Neural cell (in vitro differentiated cells): ENCODE measurements around the gene UNC79. TPM values are rescaled to one million over a fixed set of nuclear protein-coding genes. Genes with fewer than 3 reads are reported as not detected.

ENCODE experiments used
- H2AFZ ChIP-seq: fragments of 200-600, 300-800 bp; sonication (generic), shearing (Covaris generic); 2 replicates; pipeline ENCODE4 v1.6.0; 2014; ENCODE audit warnings: low read depth, mild to moderate bottlenecking, antibody characterized with exemption, low read length, moderate library complexity
- H3F3A ChIP-seq: fragments of 200-600 bp; shearing (Covaris generic); 2 replicates; pipeline ENCODE4 v1.6.1; 2016; ENCODE audit warnings: mild to moderate bottlenecking, moderate library complexity, mixed read lengths, antibody characterized with exemption, low read length; ENCODE audit not compliant: insufficient read depth, poor library complexity, severe bottlenecking
- H3K27ac ChIP-seq: fragments of 200-600, 300-800 bp; sonication (generic), shearing (Covaris generic); 2 replicates; pipeline ENCODE4 v1.5.1; 2014; ENCODE audit warnings: mild to moderate bottlenecking, low read length, moderate library complexity
- H3K27me3 ChIP-seq: fragments of 300-800, 200-600 bp; sonication (generic), shearing (Covaris generic); 2 replicates; pipeline ENCODE4 v1.6.0; 2014; ENCODE audit warnings: mild to moderate bottlenecking, low read depth, low read length, moderate library complexity; ENCODE audit not compliant: insufficient read depth
- H3K36me3 ChIP-seq: fragments of 300-800, 200-600 bp; sonication (generic), shearing (Covaris generic); 2 replicates; pipeline ENCODE4 v1.5.1; 2014; ENCODE audit warnings: mild to moderate bottlenecking, antibody characterized with exemption, low read length, moderate library complexity; ENCODE audit not compliant: insufficient read depth
- H3K4me2 ChIP-seq: fragments of 300-800, 200-600 bp; sonication (generic), shearing (Covaris generic); 2 replicates; pipeline ENCODE4 v1.6.0; 2014; ENCODE audit warnings: mild to moderate bottlenecking, low read length
- H3K4me3 ChIP-seq: fragments of 300-800, 200-600 bp; sonication (generic), shearing (Covaris generic); 2 replicates; pipeline ENCODE4 v1.5.1; 2014; ENCODE audit warnings: mild to moderate bottlenecking, low read length, moderate library complexity
- H3K79me2 ChIP-seq: fragments of 200-600 bp; shearing (Covaris generic); replicated peaks from 2 replicates; pipeline ENCODE4 v1.6.0; 2014; ENCODE audit warnings: mild to moderate bottlenecking, low read length, moderate library complexity; ENCODE audit not compliant: insufficient read depth
- H3K9ac ChIP-seq: fragments of 300-800, 200-600 bp; sonication (generic), shearing (Covaris generic); 2 replicates; pipeline ENCODE4 v1.6.1; 2016; ENCODE audit warnings: mild to moderate bottlenecking, low read length, mixed read lengths
- H3K9me2 ChIP-seq: fragments of 200-600 bp; shearing (Covaris generic); 2 replicates; pipeline ENCODE4 v1.6.1; 2016; ENCODE audit warnings: mild to moderate bottlenecking, low read length, mixed read lengths; ENCODE audit not compliant: insufficient read depth
- H3K9me3 ChIP-seq: fragments of 200-600, 300-800 bp; sonication (generic), shearing (Covaris generic); 2 replicates; pipeline ENCODE4 v1.6.1; 2016; ENCODE audit warnings: mild to moderate bottlenecking, mixed run types, low read length, moderate library complexity, mixed read lengths
- H4K20me1 ChIP-seq: fragments of 200-600 bp; shearing (Covaris generic); 2 replicates; pipeline ENCODE4 v1.6.1; 2016; ENCODE audit warnings: mild to moderate bottlenecking, mixed run types; ENCODE audit not compliant: insufficient read depth
- EP300 ChIP-seq: fragments of 450-650 bp; conservative IDR thresholded peaks from 2 replicates; pipeline ENCODE4 v1.6.1; 2014; ENCODE audit warnings: antibody characterized with exemption, mild to moderate bottlenecking, moderate library complexity; ENCODE audit not compliant: poor library complexity, severe bottlenecking
- EZH2 ChIP-seq: fragments of 200-600, 300-800 bp; shearing (Covaris generic), sonication (generic); IDR thresholded peaks from 2 replicates; pipeline ENCODE4 v1.6.1; 2014; ENCODE audit warnings: antibody characterized with exemption, low read length, borderline replicate concordance, mild to moderate bottlenecking; ENCODE audit not compliant: insufficient read depth, poor library complexity, severe bottlenecking
- MXI1 ChIP-seq: fragments of 450-650 bp; conservative IDR thresholded peaks from 2 replicates; pipeline ENCODE4 v1.6.1; 2014; ENCODE audit warnings: antibody characterized with exemption, mild to moderate bottlenecking; ENCODE audit not compliant: poor library complexity, severe bottlenecking
- POLR2AphosphoS5 ChIP-seq: IDR thresholded peaks from 2 replicates; pipeline ENCODE4 v1.6.1; 2012
- RAD21 ChIP-seq: fragments of 450-650 bp; conservative IDR thresholded peaks from 2 replicates; pipeline ENCODE4 v1.6.1; 2014; ENCODE audit warnings: antibody characterized with exemption, mild to moderate bottlenecking, moderate library complexity
- SMC3 ChIP-seq: fragments of 450-650 bp; conservative IDR thresholded peaks from 2 replicates; pipeline ENCODE4 v1.6.1; 2014; ENCODE audit warnings: antibody characterized with exemption, mild to moderate bottlenecking, moderate library complexity; ENCODE audit not compliant: poor library complexity
- TAF1 ChIP-seq: IDR thresholded peaks from 2 replicates; pipeline ENCODE4 v1.6.1; 2012; ENCODE audit warnings: low read depth
- polyA plus RNA-seq: library from polyadenylated mRNA; depleted of rRNA; stranded (reverse); fragments of >200 nt; gene quantifications from 2 replicates; pipeline ENCODE4 v1.2.3, GENCODE V29; 2014
- TF ChIP-seq, protein P1 (sequence below): fragments of 450-650 bp; IDR thresholded peaks from 2 replicates; pipeline ENCODE4 v1.5.1; 2014; ENCODE audit warnings: antibody characterized with exemption, mild to moderate bottlenecking, moderate library complexity; ENCODE audit not compliant: poor library complexity, severe bottlenecking
- TF ChIP-seq, protein P2 (sequence below): IDR thresholded peaks from 2 replicates; pipeline ENCODE4 v1.6.1; 2012; ENCODE audit warnings: borderline replicate concordance

Gene UNC79
- polyA plus RNA-seq, 1 donor from 2014 or later: 22.6 TPM

DNA sequence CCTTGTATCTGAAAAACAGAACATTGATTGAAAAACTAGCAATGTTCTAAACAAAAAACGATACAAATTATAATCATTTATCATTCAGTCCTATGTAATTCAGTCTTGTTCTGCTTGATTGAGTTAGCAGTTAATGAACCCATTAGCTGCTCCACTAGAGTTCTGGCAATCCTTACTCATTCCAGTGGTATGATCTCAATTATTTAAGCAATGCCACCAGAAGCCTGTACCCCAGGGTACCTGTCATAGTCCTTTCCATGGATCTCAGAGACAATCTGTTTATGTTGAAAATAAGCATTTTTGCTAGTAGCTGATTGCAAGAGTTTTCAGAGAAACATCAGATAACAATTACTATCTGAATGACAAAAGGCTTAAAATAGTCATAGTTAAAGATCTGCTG lies 115.9 kb downstream of the UNC79 start:
- no peak overlapping the region for H3K27ac ChIP-seq
- no peaks in the 10 kb centered on the region for H3K27me3 ChIP-seq
- H3K4me3 ChIP-seq: no peak overlapping the region
- TF ChIP-seq, protein P1, sequence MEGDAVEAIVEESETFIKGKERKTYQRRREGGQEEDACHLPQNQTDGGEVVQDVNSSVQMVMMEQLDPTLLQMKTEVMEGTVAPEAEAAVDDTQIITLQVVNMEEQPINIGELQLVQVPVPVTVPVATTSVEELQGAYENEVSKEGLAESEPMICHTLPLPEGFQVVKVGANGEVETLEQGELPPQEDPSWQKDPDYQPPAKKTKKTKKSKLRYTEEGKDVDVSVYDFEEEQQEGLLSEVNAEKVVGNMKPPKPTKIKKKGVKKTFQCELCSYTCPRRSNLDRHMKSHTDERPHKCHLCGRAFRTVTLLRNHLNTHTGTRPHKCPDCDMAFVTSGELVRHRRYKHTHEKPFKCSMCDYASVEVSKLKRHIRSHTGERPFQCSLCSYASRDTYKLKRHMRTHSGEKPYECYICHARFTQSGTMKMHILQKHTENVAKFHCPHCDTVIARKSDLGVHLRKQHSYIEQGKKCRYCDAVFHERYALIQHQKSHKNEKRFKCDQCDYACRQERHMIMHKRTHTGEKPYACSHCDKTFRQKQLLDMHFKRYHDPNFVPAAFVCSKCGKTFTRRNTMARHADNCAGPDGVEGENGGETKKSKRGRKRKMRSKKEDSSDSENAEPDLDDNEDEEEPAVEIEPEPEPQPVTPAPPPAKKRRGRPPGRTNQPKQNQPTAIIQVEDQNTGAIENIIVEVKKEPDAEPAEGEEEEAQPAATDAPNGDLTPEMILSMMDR: no peak
- no peak for TF ChIP-seq POLR2AphosphoS5
- TF ChIP-seq, protein P2, sequence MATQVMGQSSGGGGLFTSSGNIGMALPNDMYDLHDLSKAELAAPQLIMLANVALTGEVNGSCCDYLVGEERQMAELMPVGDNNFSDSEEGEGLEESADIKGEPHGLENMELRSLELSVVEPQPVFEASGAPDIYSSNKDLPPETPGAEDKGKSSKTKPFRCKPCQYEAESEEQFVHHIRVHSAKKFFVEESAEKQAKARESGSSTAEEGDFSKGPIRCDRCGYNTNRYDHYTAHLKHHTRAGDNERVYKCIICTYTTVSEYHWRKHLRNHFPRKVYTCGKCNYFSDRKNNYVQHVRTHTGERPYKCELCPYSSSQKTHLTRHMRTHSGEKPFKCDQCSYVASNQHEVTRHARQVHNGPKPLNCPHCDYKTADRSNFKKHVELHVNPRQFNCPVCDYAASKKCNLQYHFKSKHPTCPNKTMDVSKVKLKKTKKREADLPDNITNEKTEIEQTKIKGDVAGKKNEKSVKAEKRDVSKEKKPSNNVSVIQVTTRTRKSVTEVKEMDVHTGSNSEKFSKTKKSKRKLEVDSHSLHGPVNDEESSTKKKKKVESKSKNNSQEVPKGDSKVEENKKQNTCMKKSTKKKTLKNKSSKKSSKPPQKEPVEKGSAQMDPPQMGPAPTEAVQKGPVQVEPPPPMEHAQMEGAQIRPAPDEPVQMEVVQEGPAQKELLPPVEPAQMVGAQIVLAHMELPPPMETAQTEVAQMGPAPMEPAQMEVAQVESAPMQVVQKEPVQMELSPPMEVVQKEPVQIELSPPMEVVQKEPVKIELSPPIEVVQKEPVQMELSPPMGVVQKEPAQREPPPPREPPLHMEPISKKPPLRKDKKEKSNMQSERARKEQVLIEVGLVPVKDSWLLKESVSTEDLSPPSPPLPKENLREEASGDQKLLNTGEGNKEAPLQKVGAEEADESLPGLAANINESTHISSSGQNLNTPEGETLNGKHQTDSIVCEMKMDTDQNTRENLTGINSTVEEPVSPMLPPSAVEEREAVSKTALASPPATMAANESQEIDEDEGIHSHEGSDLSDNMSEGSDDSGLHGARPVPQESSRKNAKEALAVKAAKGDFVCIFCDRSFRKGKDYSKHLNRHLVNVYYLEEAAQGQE: no peak
- TF ChIP-seq TAF1: no peak
- no peak for TF ChIP-seq EZH2
- no peak for TF ChIP-seq EP300
- TF ChIP-seq MXI1: no peak
- no peak for TF ChIP-seq RAD21
- no peak for TF ChIP-seq SMC3
- H3K4me2 ChIP-seq: no peak overlapping the region
- H3K9ac ChIP-seq: no peak overlapping the region
- no peaks in the 10 kb centered on the region for H3K9me3 ChIP-seq
- H2AFZ ChIP-seq: no peak overlapping the region
- no peaks in the 10 kb centered on the region for H4K20me1 ChIP-seq
- peaks cover 5% of the 10 kb centered on the region for H3K36me3 ChIP-seq
- no peaks in the 10 kb centered on the region for H3K9me2 ChIP-seq
- no peaks in the 10 kb centered on the region for H3F3A ChIP-seq
- no peaks in the 10 kb centered on the region for H3K79me2 ChIP-seq

DNA sequence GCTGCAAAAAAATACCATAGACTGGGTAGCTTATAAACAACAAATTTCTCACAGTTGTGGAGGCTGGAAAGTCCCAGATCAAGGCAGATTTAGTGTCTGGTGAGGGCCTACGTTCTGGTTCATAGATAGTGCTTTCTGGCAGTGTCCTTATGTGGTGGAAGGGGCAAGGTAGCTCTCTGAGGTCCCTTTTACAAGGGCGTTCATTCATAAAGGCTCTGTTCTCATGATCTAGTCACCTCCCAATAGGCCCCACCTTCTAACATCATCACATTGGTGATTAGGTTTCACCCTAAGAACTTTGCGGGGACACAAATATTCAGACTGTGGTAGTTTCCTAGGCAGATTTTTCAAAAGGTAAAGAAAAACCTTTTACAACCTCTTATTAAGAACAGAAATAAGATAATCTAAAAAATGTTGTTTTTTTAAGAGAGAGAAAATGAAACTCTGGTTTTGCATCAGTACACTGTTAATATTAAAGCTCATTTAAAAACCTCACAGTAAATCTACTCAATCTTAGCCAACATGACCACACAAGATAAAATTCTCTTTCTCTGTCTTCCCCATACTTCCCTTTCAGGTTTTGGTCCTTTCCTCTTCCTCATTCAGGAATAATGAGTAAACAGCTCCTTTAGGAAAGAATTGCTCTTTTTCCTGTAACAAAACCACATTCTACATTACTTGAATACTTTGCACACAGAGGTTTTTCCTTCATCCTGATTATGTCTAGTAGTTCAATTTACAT lies 117.5 kb downstream of the UNC79 start:
- Histone ChIP-seq H3K79me2 (no peaks in the 10 kb centered on the region), H3K9me2 (no peaks in the 10 kb centered on the region), H3F3A (no peaks in the 10 kb centered on the region), H3K27me3 (no peaks in the 10 kb centered on the region), H3K9me3 (no peaks in the 10 kb centered on the region), H4K20me1 (no peaks in the 10 kb centered on the region), H3K36me3 (no peaks in the 10 kb centered on the region), H3K4me3 (no peak overlapping the region), H2AFZ (no peak overlapping the region), H3K27ac (no peak overlapping the region), H3K9ac (no peak overlapping the region), H3K4me2 (no peak overlapping the region)
- no peak for TF ChIP-seq RAD21
- TF ChIP-seq, protein P1: no peak
- no peak for TF ChIP-seq EZH2
- no peak for TF ChIP-seq SMC3
